PFSK-1 (cell line): ENCODE results near the gene AKR1B15.

Source experiments
- POLR2AphosphoS5 ChIP-seq: IDR thresholded peaks from 2 replicates; pipeline ENCODE4 v1.6.1; 2012; ENCODE audit warnings: low read depth, mild to moderate bottlenecking, control low read depth, low read length, moderate library complexity
- REST ChIP-seq, 2 experiments: IDR thresholded peaks; 2 replicates each; pipeline versions ENCODE4 v1.6.1 to v1.8.0; 2011 to 2012; ENCODE audit warnings: low read depth in 2 of 2, low read length in 2 of 2, control low read depth in 1 of 2, inconsistent platforms in 1 of 2, mild to moderate bottlenecking in 1 of 2, moderate library complexity in 1 of 2; ENCODE audit not compliant: insufficient read depth in 1 of 2
- SIN3A ChIP-seq: IDR thresholded peaks from 2 replicates; pipeline ENCODE4 v1.6.1; 2012; ENCODE audit warnings: mild to moderate bottlenecking, low read length, moderate library complexity, borderline replicate concordance; ENCODE audit not compliant: insufficient read depth
- TAF1 ChIP-seq: IDR thresholded peaks from 2 replicates; pipeline ENCODE4 v1.6.1; 2012; ENCODE audit warnings: low read length, control low read depth, borderline replicate concordance; ENCODE audit not compliant: insufficient read depth

- TF ChIP-seq REST (IDR thresholded peaks at IDR 0.05; ENCODE audit: insufficient read depth in 1 of 2, low read depth in 2 of 2, low read length in 2 of 2) (no peak), POLR2AphosphoS5 (no peak), TAF1 (no peak), SIN3A (no peak)
Observed at GRCh38 chr7:134625550-134625949, 76.6 kb downstream of the AKR1B15 start.
